ENCODE data around the gene THBD.

THBD gene

DNA sequence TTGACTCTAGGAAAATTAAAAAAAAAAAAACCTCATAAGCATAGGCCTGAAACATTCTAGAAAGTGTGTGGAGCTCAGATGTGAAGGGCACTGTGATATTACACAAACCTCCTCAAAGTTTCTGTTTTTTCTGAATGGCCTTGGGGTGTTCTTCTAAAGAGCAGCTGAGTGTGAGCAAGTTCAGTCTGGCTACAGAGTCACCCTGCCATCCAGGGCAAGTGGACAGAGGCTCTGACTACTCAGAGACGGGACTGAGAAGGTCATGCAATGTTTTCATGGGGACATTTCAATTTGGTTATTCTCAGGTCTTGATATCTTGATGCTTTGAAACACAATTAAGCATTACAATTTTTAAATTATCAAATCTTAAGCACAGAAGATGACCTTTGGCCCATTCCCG is 51.0 kb downstream of the THBD start:
- peaks cover 0 to 6% of the 10 kb centered on the region in 2 experiments for H3K4me1 ChIP-seq (ENCODE audit: control insufficient read depth in 1 of 2, insufficient read depth in 1 of 2, low read depth in 1 of 2, low read length in 1 of 2)
- no peaks in the 10 kb centered on the region for H3K27me3 ChIP-seq
- H3K36me3 ChIP-seq = no peaks in the 10 kb centered on the region
- no peak overlapping the region for H3K4me3 ChIP-seq (ENCODE audit: low read depth in 1 of 2, low read length in 1 of 2)
- H3K27ac ChIP-seq = no peak overlapping the region
- H3K9me3 ChIP-seq = no peaks in the 10 kb centered on the region
- TF ChIP-seq, protein P1, sequence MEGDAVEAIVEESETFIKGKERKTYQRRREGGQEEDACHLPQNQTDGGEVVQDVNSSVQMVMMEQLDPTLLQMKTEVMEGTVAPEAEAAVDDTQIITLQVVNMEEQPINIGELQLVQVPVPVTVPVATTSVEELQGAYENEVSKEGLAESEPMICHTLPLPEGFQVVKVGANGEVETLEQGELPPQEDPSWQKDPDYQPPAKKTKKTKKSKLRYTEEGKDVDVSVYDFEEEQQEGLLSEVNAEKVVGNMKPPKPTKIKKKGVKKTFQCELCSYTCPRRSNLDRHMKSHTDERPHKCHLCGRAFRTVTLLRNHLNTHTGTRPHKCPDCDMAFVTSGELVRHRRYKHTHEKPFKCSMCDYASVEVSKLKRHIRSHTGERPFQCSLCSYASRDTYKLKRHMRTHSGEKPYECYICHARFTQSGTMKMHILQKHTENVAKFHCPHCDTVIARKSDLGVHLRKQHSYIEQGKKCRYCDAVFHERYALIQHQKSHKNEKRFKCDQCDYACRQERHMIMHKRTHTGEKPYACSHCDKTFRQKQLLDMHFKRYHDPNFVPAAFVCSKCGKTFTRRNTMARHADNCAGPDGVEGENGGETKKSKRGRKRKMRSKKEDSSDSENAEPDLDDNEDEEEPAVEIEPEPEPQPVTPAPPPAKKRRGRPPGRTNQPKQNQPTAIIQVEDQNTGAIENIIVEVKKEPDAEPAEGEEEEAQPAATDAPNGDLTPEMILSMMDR (IDR thresholded peaks at IDR 0.05) = no peak

- Histone ChIP-seq H3K4me3 (ENCODE audit: low read depth in 1 of 2, low read length in 1 of 2) (no peak overlapping the region), H3K36me3 (no peaks in the 10 kb centered on the region), H3K27ac (no peak overlapping the region), H3K9me3 (no peaks in the 10 kb centered on the region), H3K27me3 (no peaks in the 10 kb centered on the region), H3K4me1 (ENCODE audit: control insufficient read depth in 1 of 2, insufficient read depth in 1 of 2, low read depth in 1 of 2, low read length in 1 of 2) (no peaks in the 10 kb centered on the region)
- TF ChIP-seq, protein P1 (IDR thresholded peaks at IDR 0.05) = no peak
These were observed 53.5 kb downstream of the THBD start for GRCh38 chr20:22995923-22996322.

All from neutrophil (primary cell).